Measurements from ENCODE around the gene RNF151.

- TF ChIP-seq, protein P1, sequence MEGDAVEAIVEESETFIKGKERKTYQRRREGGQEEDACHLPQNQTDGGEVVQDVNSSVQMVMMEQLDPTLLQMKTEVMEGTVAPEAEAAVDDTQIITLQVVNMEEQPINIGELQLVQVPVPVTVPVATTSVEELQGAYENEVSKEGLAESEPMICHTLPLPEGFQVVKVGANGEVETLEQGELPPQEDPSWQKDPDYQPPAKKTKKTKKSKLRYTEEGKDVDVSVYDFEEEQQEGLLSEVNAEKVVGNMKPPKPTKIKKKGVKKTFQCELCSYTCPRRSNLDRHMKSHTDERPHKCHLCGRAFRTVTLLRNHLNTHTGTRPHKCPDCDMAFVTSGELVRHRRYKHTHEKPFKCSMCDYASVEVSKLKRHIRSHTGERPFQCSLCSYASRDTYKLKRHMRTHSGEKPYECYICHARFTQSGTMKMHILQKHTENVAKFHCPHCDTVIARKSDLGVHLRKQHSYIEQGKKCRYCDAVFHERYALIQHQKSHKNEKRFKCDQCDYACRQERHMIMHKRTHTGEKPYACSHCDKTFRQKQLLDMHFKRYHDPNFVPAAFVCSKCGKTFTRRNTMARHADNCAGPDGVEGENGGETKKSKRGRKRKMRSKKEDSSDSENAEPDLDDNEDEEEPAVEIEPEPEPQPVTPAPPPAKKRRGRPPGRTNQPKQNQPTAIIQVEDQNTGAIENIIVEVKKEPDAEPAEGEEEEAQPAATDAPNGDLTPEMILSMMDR (IDR thresholded peaks at IDR 0.05) = no peak
- TF ChIP-seq POLR2A (IDR thresholded peaks at IDR 0.05) = no peak
Observed at GRCh38 chr16:1936945-1937479, 29.6 kb upstream of the RNF151 start.

Measured in heart left ventricle (tissue), 13 donors.